SK-N-SH (cell line): ENCODE results near the gene OAS2. TPM values are rescaled to one million over a fixed set of nuclear protein-coding genes. Genes with fewer than 3 reads are reported as not detected.

Experiments
- CTCF ChIA-PET: fragments of 300-600, 350-600 bp; formaldehyde crosslinking; extraction: SDS; loops from one replicate; lab custom pipeline; 2021; lab: Yijun Ruan, JAX
- POLR2A ChIA-PET: fragments of 350-600 bp; sonication (Branson Sonifier 250); formaldehyde crosslinking; extraction: SDS; loops from one replicate; lab custom pipeline; 2020; ENCODE audit warnings: antibody characterized with exemption, inconsistent platforms; lab: Yijun Ruan, JAX
- DNase-seq: peaks from one replicate; pipeline ENCODE4 v3.0.0; 2012
- H2AFZ ChIP-seq: fragments of 200-600 bp; sonication (generic); 2 replicates; pipeline ENCODE4 v1.8.1; 2016; ENCODE audit warnings: antibody characterized with exemption, mild to moderate bottlenecking, low read depth
- H3F3A ChIP-seq: fragments of 200-600 bp; sonication (generic); replicated peaks from 2 replicates; pipeline ENCODE3; 2016; ENCODE audit warnings: antibody characterized with exemption, mild to moderate bottlenecking; ENCODE audit not compliant: insufficient read depth
- H3K27ac ChIP-seq, 2 experiments: fragments of 200-500 bp in 1 of 2; fragments of 200-600 bp in 1 of 2; sonication (Bioruptor generic) in 1 of 2; sonication (generic), shearing (Covaris generic) in 1 of 2; 2 replicates each; pipeline versions ENCODE4 v1.5.1 to v1.6.1; 2014 to 2016; ENCODE audit warnings: low read depth in 2 of 2, inconsistent platforms in 1 of 2, low read length in 1 of 2, mild to moderate bottlenecking in 1 of 2, mixed read lengths in 1 of 2
- H3K27me3 ChIP-seq: fragments of 200-600 bp; sonication (generic), shearing (Covaris generic); 2 replicates; pipeline ENCODE4 v1.6.1; 2016; ENCODE audit warnings: mixed run types; ENCODE audit not compliant: insufficient read depth
- H3K36me3 ChIP-seq, 2 experiments: fragments of 200-500 bp in 1 of 2; fragments of 200-600 bp in 1 of 2; sonication (Bioruptor generic) in 1 of 2; sonication (generic) in 1 of 2; replicated peaks in 1 of 2; 2 replicates each; pipeline versions ENCODE3 to v1.5.1; 2014 to 2016; ENCODE audit warnings: low read length in 1 of 2, mild to moderate bottlenecking in 1 of 2; ENCODE audit not compliant: insufficient read depth in 2 of 2, control insufficient read depth in 1 of 2
- H3K4me1 ChIP-seq, 2 experiments: fragments of 200-500 bp in 1 of 2; fragments of 200-600 bp in 1 of 2; sonication (Bioruptor generic) in 1 of 2; sonication (generic), shearing (Covaris generic) in 1 of 2; 2 replicates each; pipeline versions ENCODE4 v1.5.1 to v1.6.1; 2014 to 2016; ENCODE audit warnings: low read depth in 1 of 2, low read length in 1 of 2, mixed run types in 1 of 2; ENCODE audit not compliant: insufficient read depth in 2 of 2, control insufficient read depth in 1 of 2
- H3K4me2 ChIP-seq: fragments of 200-600 bp; sonication (generic), shearing (Covaris generic); 2 replicates; pipeline ENCODE4 v1.6.1; 2017; ENCODE audit warnings: mixed run types
- H3K4me3 ChIP-seq, 2 experiments: fragments of 200-500 bp in 1 of 2; fragments of 200-600 bp in 1 of 2; sonication (Bioruptor generic) in 1 of 2; sonication (generic), shearing (Covaris generic) in 1 of 2; 2 replicates each; pipeline versions ENCODE4 v1.5.1 to v1.8.1; 2014 to 2016; ENCODE audit warnings: low read depth in 2 of 2, inconsistent platforms in 1 of 2, low read length in 1 of 2, mild to moderate bottlenecking in 1 of 2, mixed read lengths in 1 of 2, moderate library complexity in 1 of 2
- H3K79me2 ChIP-seq: fragments of 200-600 bp; sonication (generic); 2 replicates; pipeline ENCODE4 v1.8.1; 2017; ENCODE audit warnings: mild to moderate bottlenecking; ENCODE audit not compliant: insufficient read depth
- H3K9ac ChIP-seq: fragments of 200-600 bp; sonication (generic); 2 replicates; pipeline ENCODE4 v1.6.1; 2017; ENCODE audit warnings: mixed run types
- H3K9me2 ChIP-seq: fragments of 200-600 bp; sonication (generic); 2 replicates; pipeline ENCODE4 v1.6.1; 2017; ENCODE audit warnings: mixed run types
- H3K9me3 ChIP-seq: fragments of 200-600 bp; sonication (generic); 2 replicates; pipeline ENCODE4 v1.6.1; 2017; ENCODE audit warnings: mixed run types, mild to moderate bottlenecking, moderate library complexity
- H4K20me1 ChIP-seq: fragments of 200-600 bp; sonication (generic); 2 replicates; pipeline ENCODE4 v1.6.1; 2017; ENCODE audit warnings: mild to moderate bottlenecking, mixed run types; ENCODE audit not compliant: insufficient read depth
- CHD2 ChIP-seq: fragments of 150-350 bp; IDR thresholded peaks from 2 replicates; pipeline ENCODE4 v1.6.1; 2018; ENCODE audit warnings: low read length; ENCODE audit not compliant: partially characterized antibody
- CTCF ChIP-seq: fragments of 200-600 bp; sonication (generic); IDR thresholded peaks from 2 replicates; pipeline ENCODE4 v1.6.1; 2017; ENCODE audit warnings: antibody characterized with exemption, mild to moderate bottlenecking, moderate library complexity
- FOXJ3 ChIP-seq: sonication (generic); formaldehyde crosslinking; IDR thresholded peaks from 2 replicates; pipeline ENCODE4 v1.5.1; 2020; ENCODE audit warnings: mild to moderate bottlenecking, missing genetic modification reagents
- JUND ChIP-seq: IDR thresholded peaks from 2 replicates; pipeline ENCODE4 v1.4.0; 2012
- MAX ChIP-seq: IDR thresholded peaks from 2 replicates; pipeline ENCODE4 v1.4.0; 2012; ENCODE audit warnings: low read depth
- MEF2A ChIP-seq: IDR thresholded peaks from 2 replicates; pipeline ENCODE4 v1.4.0; 2012; ENCODE audit warnings: low read depth, borderline replicate concordance
- NFIC ChIP-seq: IDR thresholded peaks from 2 replicates; pipeline ENCODE4 v1.4.0; 2012; ENCODE audit warnings: borderline replicate concordance
- PBX3 ChIP-seq: IDR thresholded peaks from 2 replicates; pipeline ENCODE4; 2012
- POLR2AphosphoS5 ChIP-seq: IDR thresholded peaks from 2 replicates; pipeline ENCODE4 v1.6.1; 2012; ENCODE audit warnings: low read depth, low read length
- RCOR1 ChIP-seq: fragments of 150-350 bp; IDR thresholded peaks from 2 replicates; pipeline ENCODE4 v1.6.1; 2017; ENCODE audit warnings: antibody characterized with exemption, low read length
- RXRA ChIP-seq: IDR thresholded peaks from 2 replicates; pipeline ENCODE4 v1.4.0; 2012; ENCODE audit warnings: low read depth, mild to moderate bottlenecking, borderline replicate concordance
- SIN3A ChIP-seq: IDR thresholded peaks from 2 replicates; pipeline ENCODE4 v1.6.1; 2012; ENCODE audit warnings: low read depth, mild to moderate bottlenecking, low read length, moderate library complexity, borderline replicate concordance
- SMC3 ChIP-seq: IDR thresholded peaks from 2 replicates; pipeline ENCODE4 v1.6.1; 2012; ENCODE audit warnings: low read depth, low read length, improper control_type of control experiment
- TAF1 ChIP-seq: IDR thresholded peaks from 2 replicates; pipeline ENCODE4 v1.6.1; 2012; ENCODE audit warnings: low read depth, mild to moderate bottlenecking, low read length, moderate library complexity, borderline replicate concordance
- TCF12 ChIP-seq: IDR thresholded peaks from 2 replicates; pipeline ENCODE4 v1.4.0; 2012
- USF1 ChIP-seq: IDR thresholded peaks from 2 replicates; pipeline ENCODE4 v1.4.0; 2012; ENCODE audit warnings: low read depth, borderline replicate concordance
- YY1 ChIP-seq: IDR thresholded peaks from 2 replicates; pipeline ENCODE4 v1.4.0; 2012; ENCODE audit warnings: low read depth, mild to moderate bottlenecking
- WGBS: methylation state at CpG from one replicate; pipeline ENCODE4 v1.1.6; 2017; ENCODE audit warnings: low lambda C conversion rate; 5-methylcytosine and 5-hydroxymethylcytosine counted together
- polyA plus RNA-seq, 3 experiments: library from polyadenylated mRNA; depleted of rRNA; stranded (reverse); fragments of >200 nt; gene quantifications; 2 replicates each; pipeline ENCODE4 v1.2.3, GENCODE V29; 2012
- TF ChIP-seq, protein P1 (sequence below): IDR thresholded peaks from 2 replicates; pipeline ENCODE4 v1.4.0; 2012; ENCODE audit warnings: low read depth, borderline replicate concordance
- TF ChIP-seq, protein P2 (sequence below): fragments of 150-350 bp; IDR thresholded peaks from 2 replicates; pipeline ENCODE4 v1.6.1; 2017; ENCODE audit warnings: antibody characterized with exemption, low read length, low read depth, borderline replicate concordance

The OAS2 gene
- polyA plus RNA-seq, 1 of the 3 experiments (the other 2 are of a cell fraction): not detected

DNA sequence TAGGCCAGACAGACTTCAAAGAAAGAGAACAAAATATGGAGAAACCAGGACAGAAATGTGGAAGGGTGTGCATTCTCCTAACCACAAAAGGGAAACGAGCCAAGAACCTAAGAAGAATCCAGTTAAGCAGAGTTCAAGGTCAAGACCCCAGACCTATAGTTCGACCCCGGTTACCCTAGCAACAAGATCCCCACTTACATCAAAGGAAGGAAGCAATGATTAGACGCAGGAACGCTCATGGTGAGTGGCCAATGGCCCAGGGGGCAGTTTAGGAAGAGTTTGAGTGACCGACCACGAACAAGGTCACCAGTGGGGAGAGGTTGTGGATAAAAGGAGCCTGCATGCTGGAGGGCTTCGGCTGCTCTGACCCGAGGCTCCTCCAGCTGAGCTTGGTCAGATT lies 36.2 kb downstream of the OAS2 start:
- Histone ChIP-seq H3K27ac (no peak overlapping the region), H3K79me2 (no peaks in the 10 kb centered on the region), H3K9me3 (no peaks in the 10 kb centered on the region), H3K27me3 (no peaks in the 10 kb centered on the region), H3F3A (no peaks in the 10 kb centered on the region), H3K36me3 (no peaks in the 10 kb centered on the region), H4K20me1 (no peaks in the 10 kb centered on the region), H3K4me2 (no peak overlapping the region), H3K9me2 (no peaks in the 10 kb centered on the region), H2AFZ (no peak overlapping the region), H3K4me1 (no peaks in the 10 kb centered on the region; a peak in 1 of 4 replicates), H3K4me3 (no peak overlapping the region), H3K9ac (no peak overlapping the region)
- 30% methylated on average over 9 of the region's 9 CpGs for WGBS
- ChIA-PET CTCF (no interaction called here), POLR2A (no interaction called here)
- no peak for TF ChIP-seq FOXJ3 (CRISPR knock-in tag)
- TF ChIP-seq JUND: no peak
- no peak for TF ChIP-seq SIN3A
- TF ChIP-seq, protein P1, sequence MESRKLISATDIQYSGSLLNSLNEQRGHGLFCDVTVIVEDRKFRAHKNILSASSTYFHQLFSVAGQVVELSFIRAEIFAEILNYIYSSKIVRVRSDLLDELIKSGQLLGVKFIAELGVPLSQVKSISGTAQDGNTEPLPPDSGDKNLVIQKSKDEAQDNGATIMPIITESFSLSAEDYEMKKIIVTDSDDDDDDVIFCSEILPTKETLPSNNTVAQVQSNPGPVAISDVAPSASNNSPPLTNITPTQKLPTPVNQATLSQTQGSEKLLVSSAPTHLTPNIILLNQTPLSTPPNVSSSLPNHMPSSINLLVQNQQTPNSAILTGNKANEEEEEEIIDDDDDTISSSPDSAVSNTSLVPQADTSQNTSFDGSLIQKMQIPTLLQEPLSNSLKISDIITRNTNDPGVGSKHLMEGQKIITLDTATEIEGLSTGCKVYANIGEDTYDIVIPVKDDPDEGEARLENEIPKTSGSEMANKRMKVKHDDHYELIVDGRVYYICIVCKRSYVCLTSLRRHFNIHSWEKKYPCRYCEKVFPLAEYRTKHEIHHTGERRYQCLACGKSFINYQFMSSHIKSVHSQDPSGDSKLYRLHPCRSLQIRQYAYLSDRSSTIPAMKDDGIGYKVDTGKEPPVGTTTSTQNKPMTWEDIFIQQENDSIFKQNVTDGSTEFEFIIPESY: no peak
- no peak for TF ChIP-seq CHD2
- TF ChIP-seq CTCF: no peak
- TF ChIP-seq TAF1: no peak
- TF ChIP-seq SMC3: no peak
- no peak for TF ChIP-seq PBX3
- TF ChIP-seq MAX: no peak
- TF ChIP-seq NFIC: no peak
- no peak for TF ChIP-seq MEF2A
- DNase-seq: no peak

- no peaks in the 10 kb centered on the region for H3K36me3 ChIP-seq
- H3K4me3 ChIP-seq: no peak overlapping the region
- 65% methylated on average over 5 of the region's 5 CpGs for WGBS
- no peaks in the 10 kb centered on the region for H3K27me3 ChIP-seq
- H3K9me2 ChIP-seq: no peaks in the 10 kb centered on the region
- ChIA-PET POLR2A (no interaction called here), CTCF (interaction anchor here (1.0 to 1.5 kb wide), 3 partner anchors 10 to 24 kb away, joined by 4 to 8 read pairs (median 5); no protein-coding TSS in a partner anchor)
- no peaks in the 10 kb centered on the region for H3K79me2 ChIP-seq
- no peak overlapping the region for H2AFZ ChIP-seq
- H3F3A ChIP-seq: no peaks in the 10 kb centered on the region
- no peaks in the 10 kb centered on the region for H3K9me3 ChIP-seq
- no peak for DNase-seq
- no peak overlapping the region for H3K27ac ChIP-seq
- no peaks in the 10 kb centered on the region for H4K20me1 ChIP-seq
- H3K4me2 ChIP-seq: no peak overlapping the region
- H3K4me1 ChIP-seq: no peaks in the 10 kb centered on the region; a peak in 1 of 4 replicates
- H3K9ac ChIP-seq: no peak overlapping the region
- no peak for TF ChIP-seq CHD2
- TF ChIP-seq SMC3: no peak
- TF ChIP-seq, protein P1: no peak
- no peak for TF ChIP-seq POLR2AphosphoS5
- no peak for TF ChIP-seq RCOR1
- TF ChIP-seq YY1: no peak
- TF ChIP-seq, protein P2, sequence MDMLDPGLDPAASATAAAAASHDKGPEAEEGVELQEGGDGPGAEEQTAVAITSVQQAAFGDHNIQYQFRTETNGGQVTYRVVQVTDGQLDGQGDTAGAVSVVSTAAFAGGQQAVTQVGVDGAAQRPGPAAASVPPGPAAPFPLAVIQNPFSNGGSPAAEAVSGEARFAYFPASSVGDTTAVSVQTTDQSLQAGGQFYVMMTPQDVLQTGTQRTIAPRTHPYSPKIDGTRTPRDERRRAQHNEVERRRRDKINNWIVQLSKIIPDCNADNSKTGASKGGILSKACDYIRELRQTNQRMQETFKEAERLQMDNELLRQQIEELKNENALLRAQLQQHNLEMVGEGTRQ: no peak
- no peak for TF ChIP-seq TCF12
- TF ChIP-seq RXRA: no peak
- no peak for TF ChIP-seq USF1
These were observed 38.5 kb downstream of the OAS2 start for GRCh38 chr12:113016796-113017195.
